Liver (tissue), 9 donors: ENCODE measurements around the gene RARA. TPM values are rescaled to one million over a fixed set of nuclear protein-coding genes. Genes with fewer than 3 reads are reported as not detected.
A peak's percentile ranks its signal among the peaks of the same experiment; 100 is the strongest.

ENCODE experiments used
- DNase-seq: peaks from one replicate; pipeline ENCODE4 v3.0.0-alpha.2; 2017; ENCODE audit warnings: low spot score
- H3K27ac ChIP-seq, 2 donors: one replicate each; pipeline ENCODE4 v1.7.0; 2013; ENCODE audit warnings: inconsistent platforms in 2 of 2, low read length in 2 of 2, control low read depth in 1 of 2, low read depth in 1 of 2, mild to moderate bottlenecking in 1 of 2
- H3K27me3 ChIP-seq, 4 donors: one replicate each; pipeline versions ENCODE4 v1.6.1 to v1.7.0; 2013; ENCODE audit warnings: low read length in 3 of 4, inconsistent platforms in 1 of 4, mild to moderate bottlenecking in 1 of 4, moderate library complexity in 1 of 4; ENCODE audit not compliant: control insufficient read depth in 4 of 4, insufficient read depth in 4 of 4
- H3K36me3 ChIP-seq, 4 donors: one replicate each; pipeline versions ENCODE4 v1.6.1 to v1.7.0; 2013; ENCODE audit warnings: low read length in 3 of 4, mild to moderate bottlenecking in 3 of 4, low read depth in 1 of 4, moderate library complexity in 1 of 4; ENCODE audit not compliant: control insufficient read depth in 4 of 4, insufficient read depth in 3 of 4
- H3K4me1 ChIP-seq, 4 donors: one replicate each; pipeline versions ENCODE4 v1.6.1 to v1.7.0; 2013; ENCODE audit warnings: low read length in 3 of 4, mild to moderate bottlenecking in 3 of 4, moderate library complexity in 1 of 4; ENCODE audit not compliant: control insufficient read depth in 4 of 4, insufficient read depth in 4 of 4
- H3K4me3 ChIP-seq, 3 donors: one replicate each; pipeline versions ENCODE4 v1.6.1 to v1.7.0; 2013; ENCODE audit warnings: low read length in 3 of 3, control low read depth in 1 of 3, low read depth in 1 of 3, mild to moderate bottlenecking in 1 of 3
- H3K9ac ChIP-seq, 2 donors: one replicate each; pipeline ENCODE4 v1.7.0; 2013; ENCODE audit warnings: low read length in 2 of 2, mild to moderate bottlenecking in 2 of 2, moderate library complexity in 2 of 2, control low read depth in 1 of 2, low read depth in 1 of 2
- H3K9me3 ChIP-seq, 4 donors: one replicate each; pipeline versions ENCODE4 v1.6.1 to v1.7.0; 2013; ENCODE audit warnings: low read length in 3 of 4; ENCODE audit not compliant: control insufficient read depth in 4 of 4
- EGR1 ChIP-seq, 2 donors: IDR thresholded peaks; 2 replicates each; pipeline ENCODE4 v1.6.1; 2016 to 2018; ENCODE audit warnings: antibody characterized with exemption in 2 of 2, low read depth in 2 of 2
- FOXA1 ChIP-seq: IDR thresholded peaks from 2 replicates; pipeline ENCODE4 v1.6.1; 2016; ENCODE audit warnings: antibody characterized with exemption
- FOXA2 ChIP-seq: IDR thresholded peaks from 2 replicates; pipeline ENCODE4 v1.6.1; 2016; ENCODE audit warnings: antibody characterized with exemption
- GABPA ChIP-seq, 2 donors: IDR thresholded peaks in 1 of 2; conservative IDR thresholded peaks in 1 of 2; 2 replicates each; pipeline ENCODE4 v1.6.1; 2016; ENCODE audit warnings: antibody characterized with exemption in 2 of 2, mild to moderate bottlenecking in 1 of 2, moderate library complexity in 1 of 2
- HNF4A ChIP-seq, 2 donors: conservative IDR thresholded peaks; 2 replicates each; pipeline ENCODE4 v1.6.1; 2016; ENCODE audit warnings: antibody characterized with exemption in 2 of 2, mild to moderate bottlenecking in 2 of 2
- HNF4G ChIP-seq: IDR thresholded peaks from 2 replicates; pipeline ENCODE4 v1.6.1; 2016; ENCODE audit warnings: antibody characterized with exemption
- NR2F2 ChIP-seq: IDR thresholded peaks from 2 replicates; pipeline ENCODE4 v1.6.1; 2016; ENCODE audit warnings: antibody characterized with exemption
- RAD21 ChIP-seq, 2 donors: IDR thresholded peaks; 2 replicates each; pipeline ENCODE4 v1.6.1; 2016; ENCODE audit warnings: antibody characterized with exemption in 2 of 2, mild to moderate bottlenecking in 2 of 2
- SP1 ChIP-seq: IDR thresholded peaks from 2 replicates; pipeline ENCODE4 v1.6.1; 2018; ENCODE audit warnings: antibody characterized with exemption, mild to moderate bottlenecking
- TAF1 ChIP-seq: conservative IDR thresholded peaks from 2 replicates; pipeline ENCODE4 v1.6.1; 2016; ENCODE audit warnings: antibody characterized with exemption, mild to moderate bottlenecking
- YY1 ChIP-seq: IDR thresholded peaks from 2 replicates; pipeline ENCODE4 v1.6.1; 2016; ENCODE audit warnings: antibody characterized with exemption, mild to moderate bottlenecking
- WGBS: extraction: QIAGEN DNeasy Blood & Tissue Kit; methylation state at CpG from one replicate; pipeline ENCODE4 v1.1.7; 2013; 5-methylcytosine and 5-hydroxymethylcytosine counted together
- polyA plus RNA-seq, 2 donors: library from polyadenylated mRNA; stranded (reverse) in 1 of 2; unstranded in 1 of 2; fragments of 200-250 nt in 1 of 2; fragments of >200 nt in 1 of 2; fragmentation: Nextera tagmentation in 1 of 2; extraction: Ambion mirVana in 1 of 2; gene quantifications; one replicate each; pipeline versions ENCODE4 v1.2.1 to v1.2.3, GENCODE V29; 2013 to 2015
- total RNA-seq, 2 donors: library from RNA; depleted of rRNA; stranded (reverse); fragments of >200 nt; gene quantifications; one replicate each; pipeline ENCODE4 v1.2.3, GENCODE V29; 2014
- TF ChIP-seq, protein P1 (sequence below): IDR thresholded peaks from 2 replicates; pipeline ENCODE4 v1.6.1; 2016; ENCODE audit warnings: antibody characterized with exemption, mild to moderate bottlenecking
- TF ChIP-seq, protein P2 (sequence below): IDR thresholded peaks from 2 replicates; pipeline ENCODE4 v1.6.1; 2016; ENCODE audit warnings: antibody characterized with exemption
- TF ChIP-seq, protein P3 (sequence below): IDR thresholded peaks from 2 replicates; pipeline ENCODE4 v1.6.1; 2016; ENCODE audit warnings: antibody characterized with exemption
- TF ChIP-seq, protein P4 (sequence below): IDR thresholded peaks from 2 replicates; pipeline ENCODE4 v1.6.1; 2016; ENCODE audit warnings: antibody characterized with exemption
- TF ChIP-seq, protein P5 (sequence below): fragments of 150-350 bp; IDR thresholded peaks from 2 replicates; pipeline ENCODE4 v1.5.1; 2017; ENCODE audit warnings: improper control_type of control experiment, low read depth, low read length; ENCODE audit not compliant: missing input control
- donor health status: healthy.
- donor health status: healthy.
- donor health status: healthy.
- donor health status: healthy.
- donor health status: healthy.

Gene RARA
- total and polyA plus RNA-seq, 4 donors = 6.6 to 26.2 (median 10.8) TPM

DNA sequence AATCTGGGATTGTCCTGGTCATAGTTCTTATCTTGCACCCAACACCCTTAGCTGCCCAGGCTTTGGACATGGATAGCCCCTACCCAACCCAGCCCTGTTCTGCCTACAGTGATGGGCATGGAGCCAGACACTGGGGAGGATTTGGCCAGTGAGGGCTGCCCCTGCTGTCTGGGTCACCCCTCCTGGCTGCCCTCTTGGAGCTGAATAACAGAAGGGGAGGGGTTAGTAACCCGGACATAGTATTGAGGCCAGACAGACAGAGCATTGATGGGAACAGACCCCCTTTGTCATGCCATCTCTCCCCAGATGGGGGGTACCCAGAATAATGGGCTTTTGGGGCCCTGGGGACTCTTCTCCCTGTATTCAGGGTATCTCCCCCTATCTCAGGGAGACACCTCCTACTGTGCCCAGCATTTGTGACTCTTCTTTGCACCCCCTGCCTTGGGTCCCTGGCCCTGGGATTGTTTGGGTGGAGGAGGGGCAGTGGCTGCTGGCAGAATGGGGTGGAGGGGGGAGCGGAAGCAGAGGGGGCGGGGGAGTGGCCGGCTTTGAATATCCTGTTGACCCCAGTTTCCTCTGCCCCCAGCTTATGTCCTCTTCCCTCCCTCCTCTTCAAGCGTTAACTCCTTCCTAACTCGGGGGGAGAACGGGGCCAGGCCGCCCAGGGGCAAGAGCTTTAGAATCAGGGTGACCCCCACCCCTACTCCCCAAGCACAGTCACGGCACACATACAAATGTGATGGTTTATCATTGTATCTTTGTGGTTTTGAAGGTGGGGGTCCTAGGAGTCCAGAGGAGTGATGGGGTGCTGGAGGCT lies 38.5 kb downstream of the RARA start:
- Histone ChIP-seq H3K36me3 (peaks cover 0 to 4% (median 2%) of the 10 kb centered on the region in 4 donors), H3K27me3 (no peaks in the 10 kb centered on the region), H3K27ac (peak overlapping the region; percentile 97 to 99), H3K9me3 (no peaks in the 10 kb centered on the region), H3K9ac (no peak overlapping the region), H3K4me1 (peaks cover 47 to 97% (median 91%) of the 10 kb centered on the region in 4 donors), H3K4me3 (no peak overlapping the region)
- TF ChIP-seq, protein P1, sequence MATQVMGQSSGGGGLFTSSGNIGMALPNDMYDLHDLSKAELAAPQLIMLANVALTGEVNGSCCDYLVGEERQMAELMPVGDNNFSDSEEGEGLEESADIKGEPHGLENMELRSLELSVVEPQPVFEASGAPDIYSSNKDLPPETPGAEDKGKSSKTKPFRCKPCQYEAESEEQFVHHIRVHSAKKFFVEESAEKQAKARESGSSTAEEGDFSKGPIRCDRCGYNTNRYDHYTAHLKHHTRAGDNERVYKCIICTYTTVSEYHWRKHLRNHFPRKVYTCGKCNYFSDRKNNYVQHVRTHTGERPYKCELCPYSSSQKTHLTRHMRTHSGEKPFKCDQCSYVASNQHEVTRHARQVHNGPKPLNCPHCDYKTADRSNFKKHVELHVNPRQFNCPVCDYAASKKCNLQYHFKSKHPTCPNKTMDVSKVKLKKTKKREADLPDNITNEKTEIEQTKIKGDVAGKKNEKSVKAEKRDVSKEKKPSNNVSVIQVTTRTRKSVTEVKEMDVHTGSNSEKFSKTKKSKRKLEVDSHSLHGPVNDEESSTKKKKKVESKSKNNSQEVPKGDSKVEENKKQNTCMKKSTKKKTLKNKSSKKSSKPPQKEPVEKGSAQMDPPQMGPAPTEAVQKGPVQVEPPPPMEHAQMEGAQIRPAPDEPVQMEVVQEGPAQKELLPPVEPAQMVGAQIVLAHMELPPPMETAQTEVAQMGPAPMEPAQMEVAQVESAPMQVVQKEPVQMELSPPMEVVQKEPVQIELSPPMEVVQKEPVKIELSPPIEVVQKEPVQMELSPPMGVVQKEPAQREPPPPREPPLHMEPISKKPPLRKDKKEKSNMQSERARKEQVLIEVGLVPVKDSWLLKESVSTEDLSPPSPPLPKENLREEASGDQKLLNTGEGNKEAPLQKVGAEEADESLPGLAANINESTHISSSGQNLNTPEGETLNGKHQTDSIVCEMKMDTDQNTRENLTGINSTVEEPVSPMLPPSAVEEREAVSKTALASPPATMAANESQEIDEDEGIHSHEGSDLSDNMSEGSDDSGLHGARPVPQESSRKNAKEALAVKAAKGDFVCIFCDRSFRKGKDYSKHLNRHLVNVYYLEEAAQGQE = no peak
- TF ChIP-seq, protein P2, sequence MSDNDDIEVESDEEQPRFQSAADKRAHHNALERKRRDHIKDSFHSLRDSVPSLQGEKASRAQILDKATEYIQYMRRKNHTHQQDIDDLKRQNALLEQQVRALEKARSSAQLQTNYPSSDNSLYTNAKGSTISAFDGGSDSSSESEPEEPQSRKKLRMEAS = no peak
- TF ChIP-seq HNF4A (conservative IDR thresholded peaks at IDR 0.05) (no peak), NR2F2 (peak; percentile 27), GABPA (IDR thresholded peaks at IDR 0.05 in 1 of 2, conservative IDR thresholded peaks at IDR 0.05 in 1 of 2) (peak in 1 of 2 donors; percentile 19)
- WGBS = 50% methylated on average over 9 of the region's 9 CpGs
- DNase-seq = peak; percentile 35

DNA sequence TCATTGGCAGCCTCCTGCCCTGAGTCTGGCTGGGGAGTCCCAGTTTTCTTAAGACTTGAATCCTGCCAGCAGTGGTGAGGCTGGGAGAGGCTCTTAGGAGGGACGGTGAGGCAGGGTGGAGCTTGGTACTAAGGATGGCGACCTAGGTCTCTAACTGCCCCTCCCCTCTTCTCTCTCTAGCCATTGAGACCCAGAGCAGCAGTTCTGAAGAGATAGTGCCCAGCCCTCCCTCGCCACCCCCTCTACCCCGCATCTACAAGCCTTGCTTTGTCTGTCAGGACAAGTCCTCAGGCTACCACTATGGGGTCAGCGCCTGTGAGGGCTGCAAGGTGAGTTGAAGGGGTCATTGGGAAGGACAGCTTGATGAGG lies 39.1 kb downstream of the RARA start:
- Histone ChIP-seq H3K9me3 (no peaks in the 10 kb centered on the region), H3K27me3 (no peaks in the 10 kb centered on the region), H3K27ac (peak overlapping the region; percentile 52 to 97), H3K4me3 (no peak overlapping the region), H3K9ac (no peak overlapping the region), H3K36me3 (peaks cover 0 to 4% (median 2%) of the 10 kb centered on the region in 4 donors), H3K4me1 (peaks cover 47 to 98% (median 95%) of the 10 kb centered on the region in 4 donors)
- 49% methylated on average over 5 of the region's 5 CpGs for WGBS
- TF ChIP-seq, protein P1 = no peak
- TF ChIP-seq NR2F2 = no peak
- TF ChIP-seq HNF4G = no peak
- TF ChIP-seq, protein P3, sequence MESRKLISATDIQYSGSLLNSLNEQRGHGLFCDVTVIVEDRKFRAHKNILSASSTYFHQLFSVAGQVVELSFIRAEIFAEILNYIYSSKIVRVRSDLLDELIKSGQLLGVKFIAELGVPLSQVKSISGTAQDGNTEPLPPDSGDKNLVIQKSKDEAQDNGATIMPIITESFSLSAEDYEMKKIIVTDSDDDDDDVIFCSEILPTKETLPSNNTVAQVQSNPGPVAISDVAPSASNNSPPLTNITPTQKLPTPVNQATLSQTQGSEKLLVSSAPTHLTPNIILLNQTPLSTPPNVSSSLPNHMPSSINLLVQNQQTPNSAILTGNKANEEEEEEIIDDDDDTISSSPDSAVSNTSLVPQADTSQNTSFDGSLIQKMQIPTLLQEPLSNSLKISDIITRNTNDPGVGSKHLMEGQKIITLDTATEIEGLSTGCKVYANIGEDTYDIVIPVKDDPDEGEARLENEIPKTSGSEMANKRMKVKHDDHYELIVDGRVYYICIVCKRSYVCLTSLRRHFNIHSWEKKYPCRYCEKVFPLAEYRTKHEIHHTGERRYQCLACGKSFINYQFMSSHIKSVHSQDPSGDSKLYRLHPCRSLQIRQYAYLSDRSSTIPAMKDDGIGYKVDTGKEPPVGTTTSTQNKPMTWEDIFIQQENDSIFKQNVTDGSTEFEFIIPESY = no peak
- no peak for TF ChIP-seq RAD21 (IDR thresholded peaks at IDR 0.05)
- TF ChIP-seq FOXA1 = no peak
- TF ChIP-seq, protein P4, sequence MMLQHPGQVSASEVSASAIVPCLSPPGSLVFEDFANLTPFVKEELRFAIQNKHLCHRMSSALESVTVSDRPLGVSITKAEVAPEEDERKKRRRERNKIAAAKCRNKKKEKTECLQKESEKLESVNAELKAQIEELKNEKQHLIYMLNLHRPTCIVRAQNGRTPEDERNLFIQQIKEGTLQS = no peak
- no peak for TF ChIP-seq YY1
- no peak for TF ChIP-seq SP1
- TF ChIP-seq FOXA2 = no peak
- TF ChIP-seq GABPA (IDR thresholded peaks at IDR 0.05 in 1 of 2, conservative IDR thresholded peaks at IDR 0.05 in 1 of 2) = no peak
- no peak for TF ChIP-seq TAF1
- TF ChIP-seq, protein P5, sequence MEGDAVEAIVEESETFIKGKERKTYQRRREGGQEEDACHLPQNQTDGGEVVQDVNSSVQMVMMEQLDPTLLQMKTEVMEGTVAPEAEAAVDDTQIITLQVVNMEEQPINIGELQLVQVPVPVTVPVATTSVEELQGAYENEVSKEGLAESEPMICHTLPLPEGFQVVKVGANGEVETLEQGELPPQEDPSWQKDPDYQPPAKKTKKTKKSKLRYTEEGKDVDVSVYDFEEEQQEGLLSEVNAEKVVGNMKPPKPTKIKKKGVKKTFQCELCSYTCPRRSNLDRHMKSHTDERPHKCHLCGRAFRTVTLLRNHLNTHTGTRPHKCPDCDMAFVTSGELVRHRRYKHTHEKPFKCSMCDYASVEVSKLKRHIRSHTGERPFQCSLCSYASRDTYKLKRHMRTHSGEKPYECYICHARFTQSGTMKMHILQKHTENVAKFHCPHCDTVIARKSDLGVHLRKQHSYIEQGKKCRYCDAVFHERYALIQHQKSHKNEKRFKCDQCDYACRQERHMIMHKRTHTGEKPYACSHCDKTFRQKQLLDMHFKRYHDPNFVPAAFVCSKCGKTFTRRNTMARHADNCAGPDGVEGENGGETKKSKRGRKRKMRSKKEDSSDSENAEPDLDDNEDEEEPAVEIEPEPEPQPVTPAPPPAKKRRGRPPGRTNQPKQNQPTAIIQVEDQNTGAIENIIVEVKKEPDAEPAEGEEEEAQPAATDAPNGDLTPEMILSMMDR = no peak
- no peak for TF ChIP-seq EGR1 (IDR thresholded peaks at IDR 0.05; ENCODE audit: low read depth in 2 of 2)
- no peak for DNase-seq
